CD1c-positive myeloid dendritic cell (primary cell): ENCODE data around the gene FMN1.
"Not testable (repeated sequence)": the region's sequence is repeated elsewhere in the genome, so short reads cannot be mapped to it uniquely, and the experiment has no call there.

Experiments used
- DNase-seq: peaks from one replicate; pipeline ENCODE4 v3.0.0-alpha.2; 2016; ENCODE audit errors: extremely low spot score

FMN1 gene

GRCh38 chr15:32972686-32973085 is 221.8 kb downstream of the FMN1 start:
- DNase-seq: no peak

- no peak for DNase-seq
Measured at GRCh38 chr15:32970847-32971246, 223.7 kb downstream of the FMN1 start.

GRCh38 chr15:32967521-32967920 is 227.0 kb downstream of the FMN1 start:
- DNase-seq: no peak

GRCh38 chr15:32966512-32966911 is 228.0 kb downstream of the FMN1 start:
- DNase-seq: no peak

GRCh38 chr15:32965897-32966296 is 228.6 kb downstream of the FMN1 start:
- DNase-seq: no peak

GRCh38 chr15:32959077-32959476 is 235.4 kb downstream of the FMN1 start:
- no peak for DNase-seq

GRCh38 chr15:32957219-32957618 is 237.3 kb downstream of the FMN1 start:
- DNase-seq: no peak

GRCh38 chr15:32956711-32957110 is 237.8 kb downstream of the FMN1 start:
- DNase-seq: no peak

- peak; percentile 18 for DNase-seq
Measured at GRCh38 chr15:32956006-32956405, 238.5 kb downstream of the FMN1 start.

- no peak for DNase-seq
Measured at GRCh38 chr15:32953533-32953910, 241.0 kb downstream of the FMN1 start.

GRCh38 chr15:32952901-32953532 is 241.5 kb downstream of the FMN1 start:
- no peak for DNase-seq

- no peak for DNase-seq
Measured at GRCh38 chr15:32951736-32952464, 242.6 kb downstream of the FMN1 start.

- DNase-seq: not testable (repeated sequence)
Measured at GRCh38 chr15:32950051-32950450, 244.5 kb downstream of the FMN1 start.

- DNase-seq: no peak
Measured at GRCh38 chr15:32946210-32946609, 248.3 kb downstream of the FMN1 start.

- no peak for DNase-seq
Measured at GRCh38 chr15:32944431-32944830, 250.1 kb downstream of the FMN1 start.

GRCh38 chr15:32943711-32944110 is 250.8 kb downstream of the FMN1 start:
- no peak for DNase-seq

- no peak for DNase-seq
Measured at GRCh38 chr15:32942401-32942841, 252.1 kb downstream of the FMN1 start.

- no peak for DNase-seq
Measured at GRCh38 chr15:32941823-32942222, 252.7 kb downstream of the FMN1 start.

- no peak for DNase-seq
Measured at GRCh38 chr15:32936976-32937375, 257.5 kb downstream of the FMN1 start.

- peak; percentile 22 for DNase-seq
Measured at GRCh38 chr15:32936283-32936918, 258.1 kb downstream of the FMN1 start.

GRCh38 chr15:32935139-32935538 is 259.4 kb downstream of the FMN1 start:
- DNase-seq: no peak

GRCh38 chr15:32933236-32933635 is 261.3 kb downstream of the FMN1 start:
- DNase-seq: no peak

GRCh38 chr15:32928876-32929275 is 265.6 kb downstream of the FMN1 start:
- DNase-seq: no peak
